ENCODE measurements around the gene PCDH9. TPM values are rescaled to one million over a fixed set of nuclear protein-coding genes. Genes with fewer than 3 reads are reported as not detected.

Gene PCDH9
- total RNA-seq, 1 donor from 2014 or later, result 1.7 TPM

DNA sequence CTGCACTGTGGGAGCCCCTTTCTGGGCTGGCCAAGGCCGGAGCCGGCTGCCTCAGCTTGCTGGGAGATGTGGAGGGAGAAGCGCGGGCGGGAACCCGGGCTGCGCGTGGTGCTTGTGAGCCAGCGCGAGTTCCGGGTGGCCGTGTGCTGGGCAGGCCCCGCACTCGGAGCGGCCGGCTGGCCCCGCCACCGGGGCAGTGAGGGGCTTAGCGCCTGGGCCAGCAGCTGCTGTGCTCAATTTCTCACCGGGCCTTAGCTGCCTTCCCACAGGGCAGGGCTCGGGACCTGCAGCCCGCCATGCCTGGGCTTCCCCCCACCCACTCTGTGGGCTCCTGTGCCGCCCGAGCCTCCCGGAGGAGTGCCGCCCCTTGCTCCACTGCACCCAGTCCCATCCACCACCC is 669.1 kb downstream of the PCDH9 start:
- Mint-ChIP-seq H3K4me1 (ENCODE audit: low read depth) (peaks cover 4% of the 10 kb centered on the region), H3K27me3 (no peaks in the 10 kb centered on the region), H3K36me3 (ENCODE audit: insufficient read depth) (peaks cover 3% of the 10 kb centered on the region), H3K9me3 (ENCODE audit: low read depth) (peaks cover 9% of the 10 kb centered on the region), H3K27ac (no peak overlapping the region), H3K4me3 (ENCODE audit: low read depth) (no peak overlapping the region)
- TF ChIP-seq, protein P1, sequence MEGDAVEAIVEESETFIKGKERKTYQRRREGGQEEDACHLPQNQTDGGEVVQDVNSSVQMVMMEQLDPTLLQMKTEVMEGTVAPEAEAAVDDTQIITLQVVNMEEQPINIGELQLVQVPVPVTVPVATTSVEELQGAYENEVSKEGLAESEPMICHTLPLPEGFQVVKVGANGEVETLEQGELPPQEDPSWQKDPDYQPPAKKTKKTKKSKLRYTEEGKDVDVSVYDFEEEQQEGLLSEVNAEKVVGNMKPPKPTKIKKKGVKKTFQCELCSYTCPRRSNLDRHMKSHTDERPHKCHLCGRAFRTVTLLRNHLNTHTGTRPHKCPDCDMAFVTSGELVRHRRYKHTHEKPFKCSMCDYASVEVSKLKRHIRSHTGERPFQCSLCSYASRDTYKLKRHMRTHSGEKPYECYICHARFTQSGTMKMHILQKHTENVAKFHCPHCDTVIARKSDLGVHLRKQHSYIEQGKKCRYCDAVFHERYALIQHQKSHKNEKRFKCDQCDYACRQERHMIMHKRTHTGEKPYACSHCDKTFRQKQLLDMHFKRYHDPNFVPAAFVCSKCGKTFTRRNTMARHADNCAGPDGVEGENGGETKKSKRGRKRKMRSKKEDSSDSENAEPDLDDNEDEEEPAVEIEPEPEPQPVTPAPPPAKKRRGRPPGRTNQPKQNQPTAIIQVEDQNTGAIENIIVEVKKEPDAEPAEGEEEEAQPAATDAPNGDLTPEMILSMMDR (IDR thresholded peaks at IDR 0.05; ENCODE audit: unreplicated experiment), result no peak
- no peak for DNase-seq (ENCODE audit: low spot score, unreplicated experiment)

DNA sequence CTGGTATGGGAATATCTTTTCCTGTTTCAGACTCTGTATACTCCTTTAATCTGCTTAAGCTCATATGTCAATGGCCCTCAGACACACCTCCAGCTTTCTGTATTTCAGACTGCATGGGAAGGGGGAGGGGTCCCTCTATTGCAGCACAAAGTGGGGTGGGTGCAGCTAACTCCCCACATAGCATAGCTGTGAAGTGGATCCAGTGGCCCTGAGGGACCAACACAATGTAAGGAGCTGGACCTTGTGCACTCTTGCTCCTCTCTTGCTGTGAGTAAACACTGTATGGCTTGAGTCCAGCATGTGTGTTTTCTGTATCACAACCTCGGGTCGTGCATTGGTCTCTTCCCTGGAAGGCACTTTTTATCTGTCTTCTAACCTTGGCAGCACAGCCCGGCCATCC is 669.9 kb downstream of the PCDH9 start:
- H3K36me3 Mint-ChIP-seq (ENCODE audit: insufficient read depth), result peaks cover 3% of the 10 kb centered on the region
- DNase-seq (ENCODE audit: low spot score, unreplicated experiment), result no peak
- peaks cover 2% of the 10 kb centered on the region for H3K4me1 Mint-ChIP-seq (ENCODE audit: low read depth)
- no peak overlapping the region for H3K4me3 Mint-ChIP-seq (ENCODE audit: low read depth)
- TF ChIP-seq, protein P1 (IDR thresholded peaks at IDR 0.05; ENCODE audit: unreplicated experiment), result no peak
- no peaks in the 10 kb centered on the region for H3K27me3 Mint-ChIP-seq
- peaks cover 9% of the 10 kb centered on the region for H3K9me3 Mint-ChIP-seq (ENCODE audit: low read depth)
- no peak overlapping the region for H3K27ac Mint-ChIP-seq

DNA sequence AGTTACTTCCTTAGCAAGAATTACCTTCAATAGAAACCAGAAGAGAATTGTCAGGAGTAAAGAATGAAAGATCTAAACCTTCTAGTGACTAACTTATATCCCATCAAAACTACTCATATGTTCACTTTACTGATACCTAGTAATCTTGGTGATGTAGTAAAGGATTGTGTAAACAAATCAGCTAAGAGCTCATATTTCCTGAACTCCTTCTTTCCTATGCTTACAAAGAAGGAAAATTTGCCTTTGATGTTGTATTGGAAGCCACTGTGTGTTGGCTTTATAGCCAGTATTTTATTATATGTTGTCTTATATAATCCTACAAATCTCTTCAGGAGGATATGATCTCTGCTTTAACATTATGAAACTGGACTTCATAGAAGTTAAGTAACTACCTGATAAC is 671.0 kb downstream of the PCDH9 start:
- H3K27ac Mint-ChIP-seq, result no peak overlapping the region
- H3K27me3 Mint-ChIP-seq, result no peaks in the 10 kb centered on the region
- peaks cover 3% of the 10 kb centered on the region for H3K36me3 Mint-ChIP-seq (ENCODE audit: insufficient read depth)
- peaks cover 9% of the 10 kb centered on the region for H3K9me3 Mint-ChIP-seq (ENCODE audit: low read depth)
- H3K4me1 Mint-ChIP-seq (ENCODE audit: low read depth), result peaks cover 2% of the 10 kb centered on the region
- H3K4me3 Mint-ChIP-seq (ENCODE audit: low read depth), result no peak overlapping the region
- TF ChIP-seq, protein P1 (IDR thresholded peaks at IDR 0.05; ENCODE audit: unreplicated experiment), result no peak
- no peak for DNase-seq (ENCODE audit: low spot score, unreplicated experiment)

DNA sequence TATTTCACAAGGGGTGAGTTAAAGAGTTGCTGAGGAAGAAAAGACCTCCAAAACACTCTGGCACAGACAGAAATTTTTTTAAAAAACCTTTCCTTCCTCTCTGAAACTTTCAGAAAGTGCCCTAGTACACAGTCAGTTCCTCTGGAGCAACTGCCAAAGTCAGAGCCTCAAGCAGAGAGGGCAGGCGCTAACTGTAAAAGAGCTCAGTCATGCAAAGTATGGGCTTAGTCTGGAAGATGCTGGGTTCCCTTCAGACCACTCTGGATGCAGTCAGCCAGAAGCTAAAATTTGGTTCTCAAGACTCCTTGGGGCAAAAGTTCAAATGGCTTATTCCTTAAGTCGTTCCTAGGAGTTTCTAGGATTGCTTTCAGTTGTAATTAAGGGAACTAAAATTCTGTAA is 671.6 kb downstream of the PCDH9 start:
- TF ChIP-seq, protein P1 (IDR thresholded peaks at IDR 0.05; ENCODE audit: unreplicated experiment), result no peak
- no peak overlapping the region for H3K27ac Mint-ChIP-seq
- H3K9me3 Mint-ChIP-seq (ENCODE audit: low read depth), result peaks cover 8% of the 10 kb centered on the region
- no peak overlapping the region for H3K4me3 Mint-ChIP-seq (ENCODE audit: low read depth)
- H3K27me3 Mint-ChIP-seq, result no peaks in the 10 kb centered on the region
- H3K36me3 Mint-ChIP-seq (ENCODE audit: insufficient read depth), result peaks cover 3% of the 10 kb centered on the region
- H3K4me1 Mint-ChIP-seq (ENCODE audit: low read depth), result peaks cover 2% of the 10 kb centered on the region
- DNase-seq (ENCODE audit: low spot score, unreplicated experiment), result no peak

DNA sequence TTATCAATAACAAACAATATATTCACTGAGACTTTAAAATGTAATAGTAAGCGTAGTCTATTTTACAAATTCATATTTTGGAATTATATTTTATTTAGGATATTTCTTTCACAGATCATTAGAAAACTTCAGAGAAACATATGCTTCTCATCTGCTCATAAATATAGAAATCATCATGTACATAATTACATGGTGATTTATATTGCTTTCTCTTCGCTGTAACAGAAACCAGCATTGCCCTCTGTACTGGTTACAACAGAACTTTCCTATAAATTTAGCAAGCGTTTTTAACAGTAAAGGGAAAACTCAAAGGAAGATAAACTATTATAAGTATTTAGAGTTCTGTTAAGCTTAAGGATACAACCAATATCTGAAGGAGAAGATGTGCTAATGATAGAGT is 672.8 kb downstream of the PCDH9 start:
- H3K27ac Mint-ChIP-seq, result no peak overlapping the region
- TF ChIP-seq, protein P1 (IDR thresholded peaks at IDR 0.05; ENCODE audit: unreplicated experiment), result no peak
- no peaks in the 10 kb centered on the region for H3K36me3 Mint-ChIP-seq (ENCODE audit: insufficient read depth)
- H3K4me1 Mint-ChIP-seq (ENCODE audit: low read depth), result no peaks in the 10 kb centered on the region
- no peaks in the 10 kb centered on the region for H3K27me3 Mint-ChIP-seq
- no peaks in the 10 kb centered on the region for H3K9me3 Mint-ChIP-seq (ENCODE audit: low read depth)
- DNase-seq (ENCODE audit: low spot score, unreplicated experiment), result no peak
- no peak overlapping the region for H3K4me3 Mint-ChIP-seq (ENCODE audit: low read depth)
